HepG2 (cell line): ENCODE data around the gene NFX1. TPM values are rescaled to one million over a fixed set of nuclear protein-coding genes. Genes with fewer than 3 reads are reported as not detected.

ENCODE experiments used
- ATAC-seq: fragments of 200-7000 bp; cut with Tn5 transposase; 3 replicates; pipeline ENCODE4 v1.9.1; 2020; ENCODE audit warnings: mild to moderate bottlenecking, moderate library complexity
- BruUV-seq: library from RNA; stranded (reverse); fragments of 400-500 nt; replicated peaks from 2 replicates; lab custom pipeline; 2021; lab: Mats Ljungman, UMichigan
- CTCF ChIA-PET: fragments of 300-600 bp; formaldehyde crosslinking; extraction: SDS; loops from one replicate; lab custom pipeline; 2021; ENCODE audit warnings: low total read pairs, inconsistent platforms, low intra/inter-chr PET ratio; lab: Yijun Ruan, JAX
- POLR2A ChIA-PET: fragments of 350-600 bp; sonication (Branson Sonifier 250); formaldehyde crosslinking; loops from one replicate; lab custom pipeline; 2020; ENCODE audit warnings: antibody characterized with exemption, inconsistent platforms; lab: Yijun Ruan, JAX
- DNase-seq: peaks from one replicate; pipeline ENCODE4 v3.0.0-alpha.2; 2015; ENCODE audit warnings: low spot score
- FAIRE-seq: peaks from 3 replicates; lab custom pipeline; 2011; peaks lifted over from hg19 to GRCh38; lab: Jason Lieb, UNC
- H2AFZ ChIP-seq: one replicate; pipeline ENCODE4 v1.6.1; 2011; ENCODE audit warnings: low read length, inconsistent platforms
- H3K27ac ChIP-seq: fragments of 300-600 bp; 3 replicates; pipeline ENCODE4 v1.8.0; 2011; ENCODE audit warnings: mixed run types, mild to moderate bottlenecking, mixed read lengths, low read length, inconsistent platforms; ENCODE audit not compliant: insufficient read depth; ENCODE audit errors: extremely low read length
- H3K27me3 ChIP-seq, 2 experiments: fragments of 200-600 bp in 1 of 2; 2 replicates in 1 of 2; 3 replicates in 1 of 2; pipeline versions ENCODE4 v1.6.0 to v1.8.0; 2011; ENCODE audit warnings: low read length in 2 of 2, mild to moderate bottlenecking in 2 of 2, moderate library complexity in 2 of 2, inconsistent platforms in 1 of 2; ENCODE audit not compliant: insufficient read depth in 2 of 2, control insufficient read depth in 1 of 2
- H3K36me3 ChIP-seq, 2 experiments: fragments of 200-600 bp in 1 of 2; replicated peaks in 1 of 2; 2 replicates in 1 of 2; 3 replicates in 1 of 2; pipeline versions ENCODE4 v1.5.1 to v1.8.0; 2011; ENCODE audit warnings: low read length in 2 of 2, inconsistent platforms in 1 of 2; ENCODE audit not compliant: insufficient read depth in 2 of 2, control insufficient read depth in 1 of 2
- H3K4me1 ChIP-seq: 2 replicates; pipeline ENCODE4 v1.5.1; 2012; ENCODE audit warnings: low read length, inconsistent platforms; ENCODE audit not compliant: insufficient read depth
- H3K4me2 ChIP-seq: 2 replicates; pipeline ENCODE4 v1.6.0; 2011; ENCODE audit warnings: low read depth, low read length, inconsistent platforms
- H3K4me3 ChIP-seq, 3 experiments: fragments of 200-600 bp in 1 of 3; sonication (generic), shearing (Covaris generic) in 1 of 3; replicated peaks in 1 of 3; 2 replicates each; pipeline ENCODE4 v1.5.1; 2011 to 2016; ENCODE audit warnings: low read length in 3 of 3, inconsistent platforms in 2 of 3, low read depth in 2 of 3, mild to moderate bottlenecking in 2 of 3, control low read depth in 1 of 3, mixed read lengths in 1 of 3; ENCODE audit not compliant: insufficient read depth in 1 of 3
- H3K79me2 ChIP-seq: one replicate; pipeline ENCODE4 v1.6.1; 2011; ENCODE audit warnings: low read length, inconsistent platforms; ENCODE audit not compliant: insufficient read depth
- H3K9ac ChIP-seq: 2 replicates; pipeline ENCODE4 v1.6.0; 2011; ENCODE audit warnings: mild to moderate bottlenecking, low read depth, low read length, inconsistent platforms; ENCODE audit not compliant: insufficient read depth
- H3K9me3 ChIP-seq: 2 replicates; pipeline ENCODE4 v1.5.1; 2012; ENCODE audit warnings: mild to moderate bottlenecking, low read length
- H4K20me1 ChIP-seq: 2 replicates; pipeline ENCODE4 v1.6.0; 2011; ENCODE audit warnings: inconsistent platforms, mild to moderate bottlenecking, low read length, moderate library complexity; ENCODE audit not compliant: insufficient read depth
- CHD2 ChIP-seq: IDR thresholded peaks from 2 replicates; pipeline ENCODE4 v1.6.1; 2011; ENCODE audit warnings: low read depth, low read length, improper control_type of control experiment
- FIP1L1 ChIP-seq: fragments of 200-400 bp; formaldehyde crosslinking; IDR thresholded peaks from 2 replicates; pipeline ENCODE4 v1.6.1; 2018; ENCODE audit warnings: low read depth, mild to moderate bottlenecking, low read length, moderate library complexity, borderline replicate concordance; ENCODE audit not compliant: insufficient read depth
- GLMP ChIP-seq: sonication (generic); formaldehyde crosslinking; IDR thresholded peaks from 2 replicates; pipeline ENCODE4 v1.9.0; 2021; ENCODE audit warnings: missing genetic modification reagents, mild to moderate bottlenecking, borderline replicate concordance
- JDP2 ChIP-seq: sonication (generic); formaldehyde crosslinking; IDR thresholded peaks from 2 replicates; pipeline ENCODE4 v1.8.1; 2022; ENCODE audit warnings: missing genetic modification reagents, borderline replicate concordance
- ONECUT2 ChIP-seq: sonication (generic); formaldehyde crosslinking; IDR thresholded peaks from 2 replicates; pipeline ENCODE4 v1.4.0; 2020; ENCODE audit warnings: missing genetic modification reagents
- RAD21 ChIP-seq: fragments of 450-650 bp; formaldehyde crosslinking; IDR thresholded peaks from 2 replicates; pipeline ENCODE4 v1.5.0; 2020; ENCODE audit warnings: mild to moderate bottlenecking
- SALL2 ChIP-seq: sonication (generic); formaldehyde crosslinking; IDR thresholded peaks from 2 replicates; pipeline ENCODE4 v1.8.1; 2023; ENCODE audit warnings: mild to moderate bottlenecking, missing genetic modification reagents, inconsistent platforms
- TRIM24 ChIP-seq: sonication (generic); formaldehyde crosslinking; IDR thresholded peaks from 2 replicates; pipeline ENCODE4 v1.8.0; 2022; ENCODE audit warnings: mild to moderate bottlenecking, missing genetic modification reagents
- WGBS: methylation state at CpG from one replicate; pipeline ENCODE4 v1.1.6; 2017; ENCODE audit warnings: low lambda C conversion rate; 5-methylcytosine and 5-hydroxymethylcytosine counted together
- in situ Hi-C: cut with HindIII; loops from 2 replicates; pipeline ENCODE4 v1.10.0; 2017; ENCODE audit warnings: low pct_unique_long_range_greater_than_20kb; ENCODE audit not compliant: extremely low pct_ligation_motif_present
- intact Hi-C: fragments of 100-400 bp; cut with micrococcal nuclease; formaldehyde crosslinking; loops from one replicate; pipeline ENCODE4 v1.10.0; 2022; ENCODE audit not compliant: unreplicated experiment
- polyA plus RNA-seq, 8 experiments: library from polyadenylated mRNA; depleted of rRNA in 3 of 8; stranded (reverse) in 7 of 8; unstranded in 1 of 8; fragments of >200 nt; fragmentation: Illumina TruSeq in 4 of 8; extraction: Trizol in 4 of 8; gene quantifications; 2 replicates each; pipeline versions ENCODE4 v1.2.1 to v1.2.3, GENCODE V29; 2011 to 2016; ENCODE audit warnings: low read depth in 4 of 8, missing spikeins in 1 of 8, mixed read lengths in 1 of 8; ENCODE audit not compliant: insufficient read depth in 1 of 8
- total RNA-seq, 5 experiments: library from RNA; depleted of rRNA; stranded (reverse); fragments of >200 nt; fragmentation: Illumina TruSeq; extraction: Trizol; gene quantifications; 2 replicates each; pipeline ENCODE4 v1.2.3, GENCODE V29; 2016; ENCODE audit warnings: low read depth in 1 of 5

Gene NFX1
- total and polyA plus RNA-seq, 2 of the 13 experiments (the other 11 are each of a cell fraction or from before 2014, with no cell fraction given): 23.9 to 27.5 TPM

- TF ChIP-seq JDP2 (CRISPR knock-in tag) (no peak), FIP1L1 (no peak), SALL2 (no peak), ONECUT2 (CRISPR knock-in tag) (no peak), CHD2 (no peak), RAD21 (CRISPR knock-in tag) (no peak)
- TF ChIP-seq, all 625 proteins: peak for 0
Measured at GRCh38 chr9:33329979-33330378, 39.7 kb downstream of the NFX1 start (continued).

DNA sequence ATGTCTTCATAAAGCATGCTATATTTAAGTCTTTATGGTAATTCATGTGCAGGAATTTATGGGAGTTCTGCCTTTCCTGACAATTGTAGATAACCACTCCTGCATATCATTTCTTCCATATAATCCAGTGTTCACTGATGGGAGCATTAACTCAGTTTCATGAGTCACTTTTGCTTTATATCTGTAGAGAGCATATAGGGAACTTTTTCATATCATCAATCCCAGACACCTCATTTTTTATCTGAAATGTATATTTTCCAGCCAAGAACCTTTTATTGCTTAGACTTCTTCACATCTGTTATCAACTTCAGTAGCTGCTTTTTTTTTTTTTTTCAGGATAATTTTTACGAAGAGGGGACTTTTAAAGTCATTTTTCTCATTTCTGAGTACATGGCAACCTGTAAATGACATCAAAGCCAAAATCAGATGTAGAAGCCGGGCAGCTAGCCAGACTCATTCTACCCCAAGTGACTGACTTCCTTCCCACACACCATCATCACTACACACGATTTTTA is 41.1 kb downstream of the NFX1 start:
- Histone ChIP-seq H3K79me2 (no peaks in the 10 kb centered on the region), H3K4me2 (no peak overlapping the region), H3K27ac (no peak overlapping the region), H3K9me3 (no peaks in the 10 kb centered on the region), H3K4me3 (no peak overlapping the region), H3K36me3 (peaks cover 15 to 39% of the 10 kb centered on the region in 2 experiments), H4K20me1 (no peaks in the 10 kb centered on the region), H3K9ac (no peak overlapping the region), H2AFZ (no peak overlapping the region), H3K4me1 (no peaks in the 10 kb centered on the region), H3K27me3 (no peaks in the 10 kb centered on the region)
- no TSS peak for BruUV-seq
- DNase-seq: no peak
- ATAC-seq: no peak
- TF ChIP-seq TRIM24 (CRISPR knock-in tag) (no peak), GLMP (CRISPR knock-in tag) (no peak)
- ChIA-PET CTCF (no interaction called here), POLR2A (no interaction called here)
- WGBS: 92% methylated on average over 3 of the region's 3 CpGs
- intact Hi-C loops: no loop called here
- in situ Hi-C loops: no loop called here
- FAIRE-seq: no peak
